GM21737 (cell line): ENCODE data around the gene SPG11.

Experiments
- ATAC-seq: cut with Tn5 transposase; IDR thresholded peaks from one replicate; pipeline ENCODE4 v1.9.1; 2021; ENCODE audit warnings: mild to moderate bottlenecking, moderate library complexity; ENCODE audit not compliant: unreplicated experiment

SPG11 gene

GRCh38 chr15:44529864-44530604 is 133.4 kb downstream of the SPG11 start:
- ATAC-seq, result no peak

GRCh38 chr15:44527241-44527640 is 136.2 kb downstream of the SPG11 start:
- ATAC-seq, result no peak

- ATAC-seq, result no peak
These were observed 138.4 kb downstream of the SPG11 start for GRCh38 chr15:44525018-44525417.

DNA sequence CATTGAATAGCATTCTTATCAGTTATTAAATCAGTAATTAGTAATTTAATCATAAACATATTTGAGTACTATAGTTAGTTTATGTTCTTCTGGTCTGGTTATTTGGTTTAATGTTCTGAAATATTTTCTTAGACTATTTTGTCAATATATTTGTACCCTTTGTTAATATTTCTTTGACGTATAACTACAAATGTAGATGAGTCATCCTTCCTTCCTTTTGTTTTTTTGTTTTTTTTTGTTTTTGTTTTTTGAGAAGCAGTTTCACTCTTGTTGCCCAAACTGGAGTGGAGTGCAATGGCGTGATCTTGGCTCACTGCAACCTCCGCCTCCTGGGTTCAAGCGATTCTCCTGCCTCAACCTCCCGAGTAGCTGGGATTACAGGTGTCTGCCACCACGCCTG is 143.9 kb downstream of the SPG11 start:
- ATAC-seq, result no peak

DNA sequence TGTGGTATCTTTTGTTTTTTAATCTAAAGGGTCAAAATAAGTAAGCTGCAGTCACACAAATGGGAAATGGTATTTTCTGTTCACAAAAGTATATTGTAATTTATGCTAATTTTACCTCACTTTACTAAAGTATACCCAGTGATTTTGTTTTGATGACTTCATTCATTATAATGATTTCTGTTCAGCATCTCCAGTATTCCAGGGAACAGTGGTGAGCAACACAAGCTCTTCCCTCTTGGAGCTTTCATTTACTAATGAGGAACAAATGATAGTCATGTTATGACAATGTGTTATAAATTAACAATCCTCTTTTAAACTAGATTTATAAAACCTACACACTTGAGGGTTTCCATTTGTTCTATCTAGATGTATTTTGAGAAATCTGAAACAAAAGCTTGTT is 147.0 kb downstream of the SPG11 start:
- ATAC-seq, result no peak
